Lung (tissue), 12 donors: ENCODE measurements around the gene DDX18. TPM values are rescaled to one million over a fixed set of nuclear protein-coding genes. Genes with fewer than 3 reads are reported as not detected.
A peak's percentile ranks its signal among the peaks of the same experiment; 100 is the strongest.

Experiments used
- ATAC-seq: fragments of 200-7000 bp; cut with Tn5 transposase; one replicate; pipeline ENCODE4 v1.9.1; 2020; ENCODE audit warnings: moderate number of reproducible peaks; ENCODE audit not compliant: insufficient read depth, low FRiP score
- DNase-seq, 3 donors: peaks; one replicate each; pipeline ENCODE4 v3.0.0-alpha.2; 2013 to 2017
- H3K27ac ChIP-seq, 2 donors: one replicate each; pipeline ENCODE4 v1.5.1; 2013; ENCODE audit warnings: mild to moderate bottlenecking in 2 of 2, moderate library complexity in 2 of 2, control low read depth in 1 of 2, inconsistent platforms in 1 of 2, low read depth in 1 of 2, low read length in 1 of 2
- H3K27me3 ChIP-seq, 3 donors: one replicate each; pipeline ENCODE4 v1.5.1; 2013; ENCODE audit warnings: low read length in 2 of 3; ENCODE audit not compliant: control insufficient read depth in 3 of 3, insufficient read depth in 3 of 3
- H3K36me3 ChIP-seq, 4 donors: one replicate each; pipeline ENCODE4 v1.5.1; 2013; ENCODE audit warnings: low read length in 4 of 4, mild to moderate bottlenecking in 1 of 4, moderate library complexity in 1 of 4; ENCODE audit not compliant: control insufficient read depth in 4 of 4, insufficient read depth in 4 of 4
- H3K4me1 ChIP-seq, 5 donors: one replicate each; pipeline ENCODE4 v1.5.1; 2013; ENCODE audit warnings: low read length in 5 of 5, mild to moderate bottlenecking in 2 of 5, moderate library complexity in 1 of 5; ENCODE audit not compliant: control insufficient read depth in 5 of 5, insufficient read depth in 5 of 5
- H3K4me3 ChIP-seq: one replicate; pipeline ENCODE4 v1.5.1; 2013; ENCODE audit warnings: mild to moderate bottlenecking, control low read depth, moderate library complexity
- H3K9ac ChIP-seq, 2 donors: one replicate each; pipeline ENCODE4 v1.5.1; 2013; ENCODE audit warnings: low read length in 2 of 2, control low read depth in 1 of 2; ENCODE audit not compliant: insufficient read depth in 1 of 2
- H3K9me3 ChIP-seq, 4 donors: one replicate each; pipeline ENCODE4 v1.5.1; 2013; ENCODE audit warnings: low read length in 3 of 4, mild to moderate bottlenecking in 1 of 4, moderate library complexity in 1 of 4; ENCODE audit not compliant: control insufficient read depth in 4 of 4, insufficient read depth in 3 of 4
- CTCF ChIP-seq: IDR thresholded peaks from 2 replicates; pipeline ENCODE4 v1.5.1; 2012; ENCODE audit warnings: mild to moderate bottlenecking; ENCODE audit errors: control extremely low read depth, extremely low read depth
- WGBS, 2 donors: extraction: QIAGEN DNeasy Blood & Tissue Kit; methylation state at CpG; one replicate each; pipeline ENCODE4 v1.1.7; 2013; 5-methylcytosine and 5-hydroxymethylcytosine counted together
- polyA plus RNA-seq, 2 donors: library from polyadenylated mRNA; stranded (reverse); fragments of 200-250 nt; gene quantifications; one replicate each; pipeline ENCODE4 v1.2.1, GENCODE V29; 2013
- total RNA-seq, 2 donors: library from RNA; depleted of rRNA in 1 of 2; stranded (reverse); fragments of >200 nt in 1 of 2; gene quantifications; one replicate each; pipeline ENCODE4 v1.2.1, GENCODE V29; 2014 to 2021
- donor health status: control.
- donor health status: control.
- donor health status: Bipolar disorder and iron deficiency.
- donor health status: healthy.
- donor health status: DM: yes; HTN: yes; CAD: no.

The DDX18 gene
- total and polyA plus RNA-seq, 4 donors = 26.9 to 60.0 (median 39.7) TPM

DNA sequence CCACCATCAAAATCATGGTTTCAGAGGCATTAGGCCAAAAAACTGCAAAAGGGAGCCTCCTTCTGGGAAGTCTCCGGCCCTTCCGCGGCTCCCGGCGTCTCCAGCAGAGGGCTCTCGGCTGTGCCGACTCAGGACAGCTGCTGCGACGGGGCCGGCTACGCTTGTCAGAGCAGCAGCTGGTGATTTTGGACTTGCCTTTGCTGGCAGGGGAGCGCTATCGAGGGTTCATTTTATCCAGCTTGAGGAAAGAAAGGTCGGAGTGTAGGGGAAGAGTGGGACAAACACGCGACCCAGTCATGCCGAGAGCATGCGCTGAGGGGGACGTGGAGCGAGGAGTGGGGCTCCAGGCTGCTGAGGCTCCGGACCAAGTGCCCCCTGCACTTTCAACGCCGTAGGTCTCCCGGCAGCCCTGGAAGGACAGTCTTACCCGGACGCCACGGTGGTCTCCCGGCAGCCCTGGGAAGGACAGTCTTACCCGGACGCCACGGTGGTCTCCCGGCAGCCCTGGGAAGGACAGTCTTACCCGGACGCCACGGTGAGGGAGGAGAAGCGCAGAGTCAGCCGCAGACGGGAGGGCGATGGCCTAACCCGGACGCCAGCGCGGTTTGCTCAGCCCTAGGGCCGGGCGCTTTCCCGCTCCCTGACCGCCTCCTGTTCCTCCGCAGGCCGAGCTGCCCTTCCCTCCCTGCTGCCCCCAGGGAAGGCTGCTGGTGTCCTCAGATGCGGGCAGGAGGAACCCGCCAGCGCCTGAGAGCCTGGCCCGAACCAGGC is 21.7 kb downstream of the DDX18 start:
- Histone ChIP-seq H3K4me1 (peaks cover 0 to 5% (median 0%) of the 10 kb centered on the region in 5 donors), H3K9me3 (peaks cover 0 to 4% (median 0%) of the 10 kb centered on the region in 4 donors), H3K9ac (no peak overlapping the region), H3K27me3 (no peaks in the 10 kb centered on the region), H3K27ac (no peak overlapping the region), H3K4me3 (peak overlapping the region; percentile 19), H3K36me3 (peaks cover 0 to 9% (median under 1%) of the 10 kb centered on the region in 4 donors)
- TF ChIP-seq CTCF = peak; percentile 56
- ATAC-seq (peak; percentile 89), DNase-seq (peak; percentile 91 to 92 (median 92))
- WGBS, 2 donors = 5 to 6% methylated on average over 51 to 53 of the region's 53 CpGs

DNA sequence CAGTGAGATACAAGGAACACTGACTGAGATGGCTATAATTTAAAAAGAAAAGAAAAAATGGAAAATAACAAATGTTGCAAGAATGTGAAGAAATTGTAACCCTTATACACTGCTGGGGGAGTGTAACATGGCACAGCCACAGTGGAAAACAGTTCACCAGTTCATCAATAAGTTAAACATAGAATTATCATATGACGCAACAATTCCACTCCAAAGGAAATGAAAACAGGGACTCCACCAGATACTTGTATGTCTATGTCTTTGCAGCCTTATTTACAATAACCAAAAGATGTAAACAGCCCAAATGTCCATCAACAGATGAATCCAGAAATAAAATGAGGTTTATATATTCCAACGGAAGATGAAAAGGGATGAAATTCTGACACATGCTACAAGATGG is 30.8 kb downstream of the DDX18 start:
- no peak overlapping the region for H3K4me3 ChIP-seq
- DNase-seq = no peak
- H3K27ac ChIP-seq = no peak overlapping the region
- H3K36me3 ChIP-seq = no peaks in the 10 kb centered on the region
- H3K4me1 ChIP-seq = no peaks in the 10 kb centered on the region
- no peak for ATAC-seq
- no peak overlapping the region for H3K9ac ChIP-seq
- TF ChIP-seq CTCF = no peak
- peaks cover 0 to 5% (median under 1%) of the 10 kb centered on the region in 3 donors for H3K27me3 ChIP-seq
- 87 to 90% methylated on average over 2 of the region's 2 CpGs for WGBS, 2 donors
- H3K9me3 ChIP-seq = peaks cover 0 to 2% (median 0%) of the 10 kb centered on the region in 4 donors

GRCh38 chr2:117850015-117850414 is 35.5 kb downstream of the DDX18 start:
- no peak overlapping the region for H3K9ac ChIP-seq
- peaks cover 0 to 2% (median 0%) of the 10 kb centered on the region in 4 donors for H3K9me3 ChIP-seq
- no peak for ATAC-seq
- TF ChIP-seq CTCF = no peak
- no peaks in the 10 kb centered on the region for H3K4me1 ChIP-seq
- peaks cover 4 to 18% (median 10%) of the 10 kb centered on the region in 3 donors for H3K27me3 ChIP-seq
- H3K27ac ChIP-seq = no peak overlapping the region
- H3K36me3 ChIP-seq = no peaks in the 10 kb centered on the region
- 8 to 13% methylated on average over 7 of the region's 7 CpGs for WGBS, 2 donors
- no peak overlapping the region for H3K4me3 ChIP-seq
- no peak for DNase-seq
